Bronchial epithelial cell (primary cell): ENCODE results near the gene SMC1A. TPM values are rescaled to one million over a fixed set of nuclear protein-coding genes. Genes with fewer than 3 reads are reported as not detected.

Source experiments
- DNase-seq: peaks from one replicate; pipeline ENCODE4 v3.0.0-alpha.2; 2010; ENCODE audit warnings: low read depth
- FAIRE-seq: peaks from 2 replicates; lab custom pipeline; 2011; peaks lifted over from hg19 to GRCh38; lab: Jason Lieb, UNC
- H3K27me3 ChIP-seq: 2 replicates; pipeline ENCODE4 v1.5.1; 2011; ENCODE audit warnings: low read length; ENCODE audit not compliant: control insufficient read depth, insufficient read depth
- H3K36me3 ChIP-seq: 2 replicates; pipeline ENCODE4 v1.5.1; 2011; ENCODE audit warnings: low read length; ENCODE audit not compliant: control insufficient read depth, insufficient read depth
- H3K4me3 ChIP-seq: 2 replicates; pipeline ENCODE4 v1.5.1; 2011; ENCODE audit warnings: mild to moderate bottlenecking, low read depth, low read length, control low read depth
- total RNA-seq: library from RNA; depleted of rRNA; stranded (reverse); fragments of >200 nt; gene quantifications from 2 replicates; pipeline ENCODE4 v1.2.1, GENCODE V29; 2014
- TF ChIP-seq, protein P1 (sequence below): IDR thresholded peaks from 2 replicates; pipeline ENCODE4 v1.5.1; 2011; ENCODE audit warnings: mild to moderate bottlenecking, moderate library complexity, low read length, control low read depth, inconsistent platforms; ENCODE audit not compliant: insufficient read depth, severe bottlenecking

Gene SMC1A
- total RNA-seq, 1 donor from 2014 or later, result 9.0 TPM

DNA sequence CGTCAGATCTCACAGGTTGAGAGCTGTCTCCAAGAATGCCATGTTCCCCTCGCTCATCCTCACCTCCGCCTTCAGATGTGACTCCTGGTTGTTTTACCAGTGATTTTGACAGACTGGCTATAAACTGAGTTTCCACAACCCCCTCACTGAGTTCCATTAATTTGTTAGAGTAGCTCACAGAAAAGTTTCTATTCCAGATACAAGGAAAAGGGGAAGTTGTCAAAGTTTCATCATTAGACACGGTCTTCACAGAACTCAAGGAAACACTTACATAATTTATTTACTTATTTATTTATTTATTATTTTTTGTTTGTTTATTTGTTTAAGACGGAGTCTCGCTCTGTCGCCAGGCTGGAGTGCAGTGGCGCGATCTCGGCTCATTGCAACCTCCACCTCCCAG, 85.4 kb downstream of the SMC1A start:
- DNase-seq (no peak), FAIRE-seq (no peak)
- Histone ChIP-seq H3K36me3 (no peaks in the 10 kb centered on the region), H3K4me3 (no peak overlapping the region), H3K27me3 (no peaks in the 10 kb centered on the region)
- TF ChIP-seq, protein P1, sequence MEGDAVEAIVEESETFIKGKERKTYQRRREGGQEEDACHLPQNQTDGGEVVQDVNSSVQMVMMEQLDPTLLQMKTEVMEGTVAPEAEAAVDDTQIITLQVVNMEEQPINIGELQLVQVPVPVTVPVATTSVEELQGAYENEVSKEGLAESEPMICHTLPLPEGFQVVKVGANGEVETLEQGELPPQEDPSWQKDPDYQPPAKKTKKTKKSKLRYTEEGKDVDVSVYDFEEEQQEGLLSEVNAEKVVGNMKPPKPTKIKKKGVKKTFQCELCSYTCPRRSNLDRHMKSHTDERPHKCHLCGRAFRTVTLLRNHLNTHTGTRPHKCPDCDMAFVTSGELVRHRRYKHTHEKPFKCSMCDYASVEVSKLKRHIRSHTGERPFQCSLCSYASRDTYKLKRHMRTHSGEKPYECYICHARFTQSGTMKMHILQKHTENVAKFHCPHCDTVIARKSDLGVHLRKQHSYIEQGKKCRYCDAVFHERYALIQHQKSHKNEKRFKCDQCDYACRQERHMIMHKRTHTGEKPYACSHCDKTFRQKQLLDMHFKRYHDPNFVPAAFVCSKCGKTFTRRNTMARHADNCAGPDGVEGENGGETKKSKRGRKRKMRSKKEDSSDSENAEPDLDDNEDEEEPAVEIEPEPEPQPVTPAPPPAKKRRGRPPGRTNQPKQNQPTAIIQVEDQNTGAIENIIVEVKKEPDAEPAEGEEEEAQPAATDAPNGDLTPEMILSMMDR, result no peak

DNA sequence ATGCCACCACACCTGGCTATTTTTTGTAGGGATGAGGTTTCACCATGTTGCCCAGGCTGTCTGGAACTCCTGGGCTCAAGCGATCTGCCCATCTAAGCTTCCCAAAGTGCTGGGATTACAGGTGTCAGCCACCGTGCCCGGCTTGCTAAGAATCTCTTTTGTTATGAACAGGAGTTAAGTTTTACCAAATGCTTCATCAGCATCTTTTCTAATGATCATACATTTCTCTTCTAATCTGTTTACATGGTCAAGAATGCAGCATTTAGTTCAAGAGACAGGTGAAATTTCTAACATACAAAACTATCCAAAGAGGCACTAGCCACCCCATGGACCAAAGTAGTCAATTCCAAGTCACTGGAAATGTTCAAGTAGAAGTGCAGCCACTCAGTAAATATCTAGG, 88.6 kb downstream of the SMC1A start:
- Histone ChIP-seq H3K4me3 (no peak overlapping the region), H3K36me3 (no peaks in the 10 kb centered on the region), H3K27me3 (peaks cover 4% of the 10 kb centered on the region)
- no peak for DNase-seq
- TF ChIP-seq, protein P1, result no peak
- FAIRE-seq, result no peak

- H3K36me3 ChIP-seq, result no peaks in the 10 kb centered on the region
- DNase-seq (no peak), FAIRE-seq (no peak)
- no peak overlapping the region for H3K4me3 ChIP-seq
- peaks cover 4% of the 10 kb centered on the region for H3K27me3 ChIP-seq
- TF ChIP-seq, protein P1, result no peak
These were observed 90.2 kb downstream of the SMC1A start for GRCh38 chrX:53332204-53332603.

GRCh38 chrX:53330331-53330730, 92.1 kb downstream of the SMC1A start:
- TF ChIP-seq, protein P1, result no peak
- H3K36me3 ChIP-seq, result no peaks in the 10 kb centered on the region
- no peak overlapping the region for H3K4me3 ChIP-seq
- DNase-seq (no peak), FAIRE-seq (no peak)
- H3K27me3 ChIP-seq, result peaks cover 4% of the 10 kb centered on the region

DNA sequence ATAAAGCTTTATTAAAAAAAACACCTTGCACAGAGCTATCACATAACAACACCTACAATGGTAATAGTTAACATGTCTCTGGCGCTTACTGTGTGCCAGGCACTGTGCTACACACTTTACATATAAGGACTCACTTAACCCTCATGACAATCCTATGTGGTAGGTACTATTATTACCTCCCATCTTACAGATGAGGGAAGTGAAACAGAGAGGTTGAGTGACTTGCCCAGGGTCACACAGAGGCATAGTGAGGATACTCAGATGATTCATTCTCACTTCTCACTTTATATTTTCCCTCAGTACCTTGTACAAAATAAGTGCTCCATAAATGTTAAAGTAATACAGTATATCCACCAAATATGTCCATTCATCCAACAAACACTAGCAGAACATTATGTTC, 97.7 kb downstream of the SMC1A start:
- H3K4me3 ChIP-seq, result no peak overlapping the region
- H3K36me3 ChIP-seq, result no peaks in the 10 kb centered on the region
- DNase-seq (no peak), FAIRE-seq (no peak)
- TF ChIP-seq, protein P1, result no peak
- peaks cover 18% of the 10 kb centered on the region for H3K27me3 ChIP-seq

Other genes starting within 250 kb of the SMC1A start
- 64.5 and 151 TPM in 2 replicates for gene KDM5C, start 197.4 kb downstream of the SMC1A start, total RNA-seq
- 3.4 and 5.9 TPM in 2 replicates for gene IQSEC2, start 141.1 kb downstream of the SMC1A start, total RNA-seq
- gene RIBC1, start 219 bp upstream of the SMC1A start, total RNA-seq, result 0.26 and 1.0 TPM in 2 replicates
- gene HSD17B10, start 11.7 kb upstream of the SMC1A start, total RNA-seq, result 70.0 and 75.9 TPM in 2 replicates